Subcutaneous adipose tissue (tissue), 4 donors: ENCODE data around the gene TDG. TPM values are rescaled to one million over a fixed set of nuclear protein-coding genes. Genes with fewer than 3 reads are reported as not detected.

ENCODE experiments used
- total RNA-seq, 4 donors: library from RNA; depleted of rRNA; stranded (reverse); fragments of >200 nt; gene quantifications; one replicate each; pipeline ENCODE4 v1.1.0, GENCODE V29; 2016
- TF ChIP-seq, protein P1 (sequence below): fragments of 450-650 bp; IDR thresholded peaks from one replicate; pipeline ENCODE4 v1.5.1; 2016; ENCODE audit warnings: low read depth, mild to moderate bottlenecking, control low read depth, antibody characterized with exemption, moderate library complexity

TDG gene
- total RNA-seq, 4 donors from 2014 or later = 16.5 to 41.7 (median 21.7) TPM

- TF ChIP-seq, protein P1, sequence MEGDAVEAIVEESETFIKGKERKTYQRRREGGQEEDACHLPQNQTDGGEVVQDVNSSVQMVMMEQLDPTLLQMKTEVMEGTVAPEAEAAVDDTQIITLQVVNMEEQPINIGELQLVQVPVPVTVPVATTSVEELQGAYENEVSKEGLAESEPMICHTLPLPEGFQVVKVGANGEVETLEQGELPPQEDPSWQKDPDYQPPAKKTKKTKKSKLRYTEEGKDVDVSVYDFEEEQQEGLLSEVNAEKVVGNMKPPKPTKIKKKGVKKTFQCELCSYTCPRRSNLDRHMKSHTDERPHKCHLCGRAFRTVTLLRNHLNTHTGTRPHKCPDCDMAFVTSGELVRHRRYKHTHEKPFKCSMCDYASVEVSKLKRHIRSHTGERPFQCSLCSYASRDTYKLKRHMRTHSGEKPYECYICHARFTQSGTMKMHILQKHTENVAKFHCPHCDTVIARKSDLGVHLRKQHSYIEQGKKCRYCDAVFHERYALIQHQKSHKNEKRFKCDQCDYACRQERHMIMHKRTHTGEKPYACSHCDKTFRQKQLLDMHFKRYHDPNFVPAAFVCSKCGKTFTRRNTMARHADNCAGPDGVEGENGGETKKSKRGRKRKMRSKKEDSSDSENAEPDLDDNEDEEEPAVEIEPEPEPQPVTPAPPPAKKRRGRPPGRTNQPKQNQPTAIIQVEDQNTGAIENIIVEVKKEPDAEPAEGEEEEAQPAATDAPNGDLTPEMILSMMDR = no peak
These were observed 37.0 kb downstream of the TDG start for GRCh38 chr12:104002686-104003085.

- TF ChIP-seq, protein P1 = no peak
These were observed 37.9 kb downstream of the TDG start for GRCh38 chr12:104003596-104003995.

DNA sequence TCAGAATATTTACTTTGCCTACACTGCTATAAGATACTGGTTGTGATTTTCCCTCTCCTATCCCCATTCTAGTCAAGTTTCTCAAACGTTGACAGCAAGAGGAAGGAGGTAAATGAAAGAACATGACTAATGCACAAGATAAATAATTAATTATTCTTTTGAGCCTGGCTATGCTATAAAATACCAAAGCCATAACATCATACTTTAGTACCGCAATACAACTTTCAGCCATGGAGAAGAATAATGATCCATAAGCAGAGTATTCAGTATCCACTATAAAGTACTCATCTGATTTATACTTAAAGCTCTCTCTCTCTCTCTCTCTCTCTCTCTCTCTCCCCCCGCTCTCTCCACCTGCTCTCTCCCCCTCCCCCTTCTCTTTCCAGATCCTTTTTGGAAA lies 41.3 kb downstream of the TDG start:
- TF ChIP-seq, protein P1 = no peak

DNA sequence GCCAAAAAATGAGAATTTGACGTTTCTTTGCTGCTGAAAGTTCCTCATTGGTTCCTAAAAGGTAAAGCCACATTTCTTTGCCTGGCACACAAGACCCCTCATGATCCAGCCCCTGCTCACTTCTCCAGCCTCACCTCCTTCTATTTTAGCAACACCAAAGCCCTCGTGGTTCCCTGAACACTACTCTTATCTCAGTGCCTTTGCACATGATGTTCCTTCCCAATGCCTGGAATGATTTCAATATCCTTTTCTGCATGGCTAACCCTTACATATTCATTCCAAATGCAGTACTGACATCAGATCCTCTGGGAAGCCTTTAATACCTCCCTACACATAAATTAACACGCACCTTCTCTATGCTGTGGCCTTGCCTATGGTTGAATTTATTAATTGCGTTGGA lies 44.4 kb downstream of the TDG start:
- TF ChIP-seq, protein P1 = no peak

DNA sequence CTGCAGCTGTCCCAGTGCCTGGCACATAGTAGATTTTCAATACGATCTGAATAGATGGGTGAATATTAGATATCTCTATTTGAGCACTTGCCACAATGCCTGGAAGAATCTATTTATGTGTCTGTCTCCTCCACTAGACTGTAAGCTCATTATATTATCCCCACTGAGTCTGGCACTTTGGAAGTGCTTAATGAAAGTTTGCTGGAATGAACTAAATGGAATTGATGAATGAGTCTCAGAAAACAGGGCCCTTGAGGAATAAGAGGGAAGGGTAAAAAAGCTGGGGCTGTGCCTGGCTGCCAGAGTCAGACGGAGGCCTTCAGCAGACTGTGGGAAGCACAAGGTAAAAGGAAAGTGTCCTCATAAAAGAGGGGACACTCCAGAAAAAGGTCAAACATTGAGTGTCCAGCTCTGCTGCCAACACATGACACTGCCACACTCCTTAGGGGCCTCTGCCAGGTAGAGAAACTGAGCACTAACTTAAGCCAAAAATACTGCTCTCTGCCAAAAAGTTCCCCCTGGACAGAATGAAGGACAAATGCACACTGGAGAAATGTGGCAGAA lies 45.0 kb downstream of the TDG start:
- TF ChIP-seq, protein P1 = no peak

DNA sequence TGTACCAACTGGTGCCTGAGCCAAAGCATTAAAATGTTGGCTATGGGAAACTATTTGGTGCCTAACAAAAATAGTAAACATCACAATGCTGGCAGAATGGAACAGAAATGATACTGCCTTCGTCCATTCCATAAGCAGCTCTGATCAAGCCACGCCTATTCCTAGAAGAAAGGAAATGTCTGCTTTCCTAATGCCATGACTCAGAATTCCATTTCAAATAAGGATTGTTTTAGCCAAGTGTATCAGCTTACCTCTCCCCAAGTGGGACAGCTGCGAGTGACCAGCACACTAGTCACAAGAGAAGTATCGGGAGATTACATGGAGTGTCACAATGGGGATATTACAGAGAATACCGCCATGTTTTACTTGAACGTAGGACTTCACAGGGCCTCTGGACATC lies 45.6 kb downstream of the TDG start:
- TF ChIP-seq, protein P1 = no peak

GRCh38 chr12:104012331-104012730 lies 46.7 kb downstream of the TDG start:
- TF ChIP-seq, protein P1 = no peak

DNA sequence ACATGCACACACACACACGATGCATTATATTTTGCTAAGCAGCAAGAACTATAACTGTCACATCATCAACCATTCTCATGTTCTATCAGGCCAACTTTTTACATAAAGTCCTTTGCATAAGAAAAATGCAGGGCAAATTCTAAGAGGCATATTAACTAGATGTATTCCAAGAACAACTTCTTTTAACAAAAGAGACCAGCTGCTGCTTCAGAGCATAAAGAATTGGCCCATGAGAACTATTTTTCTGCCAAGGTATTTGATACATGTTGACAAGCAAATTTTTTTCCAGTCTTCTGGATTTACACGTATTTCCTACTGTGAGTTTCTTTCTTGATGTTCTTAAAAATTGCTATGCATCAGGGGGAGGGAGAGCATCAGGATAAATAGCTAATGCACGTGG lies 57.1 kb downstream of the TDG start:
- TF ChIP-seq, protein P1 = no peak
